ENCODE measurements around the gene DLG2. TPM values are rescaled to one million over a fixed set of nuclear protein-coding genes. Genes with fewer than 3 reads are reported as not detected.

Gene DLG2
- total RNA-seq, 1 donor from 2014 or later: 6.7 TPM

DNA sequence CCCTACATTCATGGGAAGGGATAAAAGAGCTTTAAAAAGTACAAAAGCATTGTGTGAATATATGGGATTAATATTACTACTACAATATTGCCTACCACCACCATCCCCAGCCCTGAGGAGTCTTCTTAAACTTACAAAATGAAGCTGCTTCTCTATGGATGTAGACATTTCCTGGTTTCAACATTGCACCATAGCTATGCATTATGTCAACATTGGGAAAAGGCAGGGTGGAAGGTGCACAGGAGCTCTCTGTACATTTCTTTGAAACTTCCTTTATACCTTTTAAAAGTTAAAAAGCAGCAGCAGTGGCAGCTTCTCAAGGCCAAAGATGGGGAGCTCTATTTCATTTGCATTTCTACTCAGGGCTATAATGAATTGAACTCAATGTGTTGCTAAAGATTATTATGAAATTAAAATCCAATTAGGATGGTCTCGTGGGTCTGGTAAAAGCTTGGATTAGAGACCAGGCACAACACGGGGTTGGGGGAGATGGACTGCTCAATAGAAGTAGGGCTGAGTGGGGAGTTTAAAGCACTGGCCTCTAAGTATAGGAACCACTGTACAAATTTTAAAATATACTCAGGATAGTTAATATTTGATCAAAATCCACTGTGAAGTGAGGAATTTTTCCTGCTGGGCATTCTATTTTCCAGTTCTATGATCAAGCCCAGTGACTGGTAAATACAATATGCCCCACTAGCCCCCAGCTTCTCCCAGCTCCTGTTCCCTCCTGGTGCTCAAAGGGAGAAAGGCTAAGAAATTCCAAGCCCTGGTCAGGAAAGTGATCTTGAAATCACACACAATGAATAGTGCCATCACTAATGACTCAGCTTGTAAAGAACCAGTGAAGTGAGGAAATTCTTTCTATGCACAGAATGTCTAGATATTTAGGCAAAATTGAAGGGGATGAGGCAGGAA lies 1978.3 kb downstream of the DLG2 start:
- Mint-ChIP-seq H3K9me3 (no peaks in the 10 kb centered on the region), H3K4me1 (no peaks in the 10 kb centered on the region), H3K4me3 (no peak overlapping the region), H3K36me3 (no peaks in the 10 kb centered on the region), H3K27ac (no peak overlapping the region), H3K27me3 (ENCODE audit: low read depth) (peaks cover 8% of the 10 kb centered on the region)
- DNase-seq (ENCODE audit: low spot score in 2 of 2, unreplicated experiment in 2 of 2): no peak
- TF ChIP-seq, protein P1, sequence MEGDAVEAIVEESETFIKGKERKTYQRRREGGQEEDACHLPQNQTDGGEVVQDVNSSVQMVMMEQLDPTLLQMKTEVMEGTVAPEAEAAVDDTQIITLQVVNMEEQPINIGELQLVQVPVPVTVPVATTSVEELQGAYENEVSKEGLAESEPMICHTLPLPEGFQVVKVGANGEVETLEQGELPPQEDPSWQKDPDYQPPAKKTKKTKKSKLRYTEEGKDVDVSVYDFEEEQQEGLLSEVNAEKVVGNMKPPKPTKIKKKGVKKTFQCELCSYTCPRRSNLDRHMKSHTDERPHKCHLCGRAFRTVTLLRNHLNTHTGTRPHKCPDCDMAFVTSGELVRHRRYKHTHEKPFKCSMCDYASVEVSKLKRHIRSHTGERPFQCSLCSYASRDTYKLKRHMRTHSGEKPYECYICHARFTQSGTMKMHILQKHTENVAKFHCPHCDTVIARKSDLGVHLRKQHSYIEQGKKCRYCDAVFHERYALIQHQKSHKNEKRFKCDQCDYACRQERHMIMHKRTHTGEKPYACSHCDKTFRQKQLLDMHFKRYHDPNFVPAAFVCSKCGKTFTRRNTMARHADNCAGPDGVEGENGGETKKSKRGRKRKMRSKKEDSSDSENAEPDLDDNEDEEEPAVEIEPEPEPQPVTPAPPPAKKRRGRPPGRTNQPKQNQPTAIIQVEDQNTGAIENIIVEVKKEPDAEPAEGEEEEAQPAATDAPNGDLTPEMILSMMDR (IDR thresholded peaks at IDR 0.05; ENCODE audit: unreplicated experiment): no peak

DNA sequence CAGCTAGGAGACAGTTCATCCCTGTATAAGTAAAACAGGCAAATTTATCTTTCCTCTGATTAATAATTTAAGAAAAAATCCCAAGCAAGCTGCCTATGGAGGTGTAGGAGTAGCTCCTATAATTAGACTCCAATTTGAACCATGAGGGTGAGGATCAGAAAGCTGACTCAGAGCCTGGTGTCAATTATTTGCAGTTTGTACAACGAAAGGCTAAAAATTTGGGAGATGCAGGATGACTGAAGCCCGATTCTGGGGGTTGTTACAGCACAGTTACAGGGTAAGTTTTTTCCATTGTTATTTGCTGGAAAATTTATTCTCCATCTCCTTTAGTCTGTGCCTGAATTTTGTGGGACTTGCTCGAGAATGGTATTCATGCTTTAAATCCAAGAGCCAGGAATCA lies 1981.6 kb downstream of the DLG2 start:
- Mint-ChIP-seq H3K4me1 (peaks cover 3% of the 10 kb centered on the region), H3K4me3 (no peak overlapping the region), H3K27ac (no peak overlapping the region), H3K9me3 (no peaks in the 10 kb centered on the region), H3K27me3 (ENCODE audit: low read depth) (peaks cover 10% of the 10 kb centered on the region), H3K36me3 (no peaks in the 10 kb centered on the region)
- TF ChIP-seq, protein P1 (IDR thresholded peaks at IDR 0.05; ENCODE audit: unreplicated experiment): no peak
- no peak for DNase-seq (ENCODE audit: low spot score in 2 of 2, unreplicated experiment in 2 of 2)

DNA sequence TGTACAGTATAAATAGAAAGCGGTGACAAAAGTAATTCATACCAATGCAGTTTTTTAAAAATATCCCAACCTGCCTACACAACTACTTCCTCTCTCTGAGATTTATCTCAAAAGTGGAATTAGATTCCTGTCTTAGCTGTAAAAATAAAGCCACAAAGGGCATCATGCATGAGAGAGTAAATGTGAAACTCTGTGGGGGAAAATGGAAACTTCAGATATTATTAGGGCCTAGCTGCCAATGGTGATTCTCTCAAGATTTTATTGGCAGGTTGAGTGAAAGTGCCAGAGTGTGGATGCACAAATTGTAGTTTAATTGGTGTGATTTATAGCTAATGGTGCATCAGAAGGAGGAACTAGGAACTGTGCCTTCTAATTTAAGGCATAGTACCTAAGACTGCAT lies 1984.0 kb downstream of the DLG2 start:
- no peaks in the 10 kb centered on the region for H3K36me3 Mint-ChIP-seq

DNA sequence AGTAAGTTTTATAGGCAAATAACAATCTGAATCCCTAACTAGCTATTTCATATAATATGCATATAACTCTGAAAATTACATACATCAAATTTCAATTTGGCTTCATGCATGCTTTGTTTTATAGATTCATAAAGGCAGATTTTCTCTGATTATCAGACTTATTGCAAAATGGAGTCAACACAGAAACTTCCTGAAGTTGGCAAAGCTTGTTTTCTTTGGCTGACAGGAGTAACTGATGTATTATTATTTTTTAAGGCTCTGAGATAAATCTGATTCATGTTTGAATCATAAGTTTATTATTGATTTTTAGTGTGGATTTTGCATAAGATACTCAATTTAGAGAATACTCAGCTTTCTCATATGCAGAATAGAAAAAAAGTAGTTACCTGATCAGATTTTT lies 1984.6 kb downstream of the DLG2 start:
- no peak overlapping the region for H3K4me3 Mint-ChIP-seq
- DNase-seq (ENCODE audit: low spot score in 2 of 2, unreplicated experiment in 2 of 2): no peak
- H3K4me1 Mint-ChIP-seq: peaks cover 3% of the 10 kb centered on the region
- TF ChIP-seq, protein P1 (IDR thresholded peaks at IDR 0.05; ENCODE audit: unreplicated experiment): no peak
- H3K36me3 Mint-ChIP-seq: no peaks in the 10 kb centered on the region
- H3K27me3 Mint-ChIP-seq (ENCODE audit: low read depth): peaks cover 13% of the 10 kb centered on the region
- no peak overlapping the region for H3K27ac Mint-ChIP-seq
- H3K9me3 Mint-ChIP-seq: no peaks in the 10 kb centered on the region

More for the DNA sequence above, 1984.0 kb downstream of the DLG2 start:
- H3K4me1 Mint-ChIP-seq: peaks cover 3% of the 10 kb centered on the region
- no peak overlapping the region for H3K27ac Mint-ChIP-seq
- DNase-seq (ENCODE audit: low spot score in 2 of 2, unreplicated experiment in 2 of 2): no peak
- no peaks in the 10 kb centered on the region for H3K9me3 Mint-ChIP-seq
- peaks cover 14% of the 10 kb centered on the region for H3K27me3 Mint-ChIP-seq (ENCODE audit: low read depth)
- TF ChIP-seq, protein P1 (IDR thresholded peaks at IDR 0.05; ENCODE audit: unreplicated experiment): no peak
- H3K4me3 Mint-ChIP-seq: no peak overlapping the region

DNA sequence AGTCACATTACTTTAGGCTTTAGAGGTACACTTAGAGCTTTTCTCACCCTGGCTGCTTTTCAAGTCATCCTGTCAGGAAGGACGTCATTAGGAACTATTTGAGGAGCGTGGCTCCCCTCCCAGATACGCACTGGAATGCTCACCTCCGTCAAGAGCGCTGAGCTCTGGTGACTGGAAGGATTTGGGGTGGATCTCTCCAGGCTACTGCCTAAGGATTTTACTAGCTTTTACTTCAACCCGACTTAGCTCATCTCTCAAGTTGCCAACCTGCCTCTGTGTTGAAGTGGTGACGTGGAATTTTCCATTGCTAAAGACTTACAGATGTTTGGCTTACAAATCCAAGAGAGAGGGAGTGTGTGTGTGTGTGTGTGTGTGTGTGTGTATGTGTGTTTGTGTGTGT lies 1985.6 kb downstream of the DLG2 start:
- Mint-ChIP-seq H3K27me3 (ENCODE audit: low read depth) (peaks cover 8% of the 10 kb centered on the region), H3K9me3 (no peaks in the 10 kb centered on the region), H3K4me3 (no peak overlapping the region), H3K4me1 (peaks cover 3% of the 10 kb centered on the region), H3K27ac (peak overlapping the region; percentile 44), H3K36me3 (no peaks in the 10 kb centered on the region)
- DNase-seq (ENCODE audit: low spot score in 2 of 2, unreplicated experiment in 2 of 2): no peak
- TF ChIP-seq, protein P1 (IDR thresholded peaks at IDR 0.05; ENCODE audit: unreplicated experiment): no peak

Measured in mesothelial cell of epicardium (in vitro differentiated cells).